ENCODE data around the gene DBP.

GRCh38 chr19:48668761-48669160 lies 31.6 kb upstream of the DBP start:
- TF ChIP-seq EZH2 (IDR thresholded peaks at IDR 0.05; ENCODE audit: borderline replicate concordance, low read length): no peak
- no peak for TF ChIP-seq CTCF (conservative IDR thresholded peaks at IDR 0.05 in 1 of 2, IDR thresholded peaks at IDR 0.05 in 1 of 2; ENCODE audit: extremely low read depth in 1 of 2, insufficient read depth in 1 of 2, low read depth in 1 of 2, low read length in 2 of 2)

Measured in mammary epithelial cell (primary cell).